ACHN (cell line): Measurements from ENCODE around the gene FILIP1L.

Source experiments
- DNase-seq: peaks from one replicate; pipeline ENCODE4 v3.0.0-alpha.2; 2015
- in situ Hi-C: cut with HindIII; loops from 2 replicates; pipeline ENCODE4 v1.10.0; 2017; ENCODE audit warnings: low sequenced_read_pairs, low pct_ligation_motif_present, low pct_unique_long_range_greater_than_20kb

The FILIP1L gene

GRCh38 chr3:99925584-99926230 lies 188.6 kb downstream of the FILIP1L start:
- peak; percentile 32 for DNase-seq
- in situ Hi-C loops, result no loop called here

GRCh38 chr3:99923873-99924272 lies 190.4 kb downstream of the FILIP1L start:
- no peak for DNase-seq
- in situ Hi-C loops, result no loop called here

GRCh38 chr3:99921986-99922385 lies 192.3 kb downstream of the FILIP1L start:
- no peak for DNase-seq
- in situ Hi-C loops, result no loop called here

GRCh38 chr3:99921377-99921695 lies 193.0 kb downstream of the FILIP1L start:
- DNase-seq, result no peak
- in situ Hi-C loops, result no loop called here

DNA sequence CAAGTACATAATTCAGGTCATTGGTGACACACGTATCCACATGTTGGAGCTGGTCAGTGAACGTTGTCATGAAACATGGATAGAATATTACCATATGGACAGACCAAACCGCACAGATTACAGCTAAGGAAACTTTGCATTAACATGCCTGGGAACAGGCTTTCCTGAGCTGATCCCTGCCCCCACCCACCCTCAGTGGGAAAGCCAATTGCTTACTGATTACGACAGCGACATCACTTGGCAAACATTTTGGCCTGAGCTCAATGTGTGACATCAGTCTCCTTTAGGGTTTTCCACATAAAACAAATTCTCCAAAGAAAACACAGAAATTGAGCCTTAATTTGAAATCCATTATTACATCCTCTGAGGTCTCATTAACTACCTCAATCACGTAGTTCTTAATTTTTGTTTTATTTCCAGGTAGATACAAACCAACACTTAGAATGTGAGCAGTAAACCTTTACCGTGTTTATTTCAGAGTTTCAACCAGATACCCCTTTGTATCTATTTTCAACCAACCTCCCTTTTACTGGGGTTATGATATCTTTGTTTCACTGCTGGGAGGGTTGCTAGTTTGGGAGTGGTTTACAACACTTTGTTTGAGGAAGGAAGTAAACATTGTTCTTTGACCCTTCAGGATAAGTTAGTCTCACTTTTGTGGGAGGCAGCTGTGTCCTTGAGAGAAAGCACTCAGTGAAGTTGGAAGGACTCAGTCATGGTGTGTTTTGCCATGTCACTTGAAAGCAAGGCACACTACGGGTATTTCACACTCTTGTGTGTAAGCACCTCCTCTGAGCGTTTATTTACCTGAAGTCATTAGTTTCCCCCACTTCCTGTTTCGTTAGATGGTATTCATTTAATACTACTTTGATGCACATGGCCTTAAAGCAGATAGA lies 193.6 kb downstream of the FILIP1L start:
- in situ Hi-C loops, result no loop called here
- peak; percentile 47 for DNase-seq

DNA sequence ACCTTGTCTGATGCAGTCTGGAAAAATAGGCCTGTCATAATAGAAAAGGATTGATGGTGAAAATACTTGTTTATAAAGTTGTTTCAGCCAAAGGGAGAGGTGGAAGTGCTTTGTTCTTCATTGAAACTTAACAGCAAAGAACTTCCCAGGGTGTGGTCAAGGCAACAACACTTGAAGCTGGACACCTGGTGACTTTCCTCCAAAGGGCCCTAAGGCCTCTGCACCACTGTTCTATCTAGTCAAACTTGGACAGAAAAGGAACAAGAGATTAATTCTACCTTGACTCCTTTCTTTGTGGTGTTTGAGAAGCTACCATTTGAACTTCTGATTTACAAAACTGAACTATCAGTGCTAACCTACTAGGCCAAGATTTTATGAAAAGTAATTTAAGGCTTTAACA lies 194.6 kb downstream of the FILIP1L start:
- in situ Hi-C loops, result no loop called here

GRCh38 chr3:99918715-99919114 lies 195.6 kb downstream of the FILIP1L start:
- in situ Hi-C loops, result no loop called here
- no peak for DNase-seq

More for the DNA sequence above, 194.6 kb downstream of the FILIP1L start:
- no peak for DNase-seq

DNA sequence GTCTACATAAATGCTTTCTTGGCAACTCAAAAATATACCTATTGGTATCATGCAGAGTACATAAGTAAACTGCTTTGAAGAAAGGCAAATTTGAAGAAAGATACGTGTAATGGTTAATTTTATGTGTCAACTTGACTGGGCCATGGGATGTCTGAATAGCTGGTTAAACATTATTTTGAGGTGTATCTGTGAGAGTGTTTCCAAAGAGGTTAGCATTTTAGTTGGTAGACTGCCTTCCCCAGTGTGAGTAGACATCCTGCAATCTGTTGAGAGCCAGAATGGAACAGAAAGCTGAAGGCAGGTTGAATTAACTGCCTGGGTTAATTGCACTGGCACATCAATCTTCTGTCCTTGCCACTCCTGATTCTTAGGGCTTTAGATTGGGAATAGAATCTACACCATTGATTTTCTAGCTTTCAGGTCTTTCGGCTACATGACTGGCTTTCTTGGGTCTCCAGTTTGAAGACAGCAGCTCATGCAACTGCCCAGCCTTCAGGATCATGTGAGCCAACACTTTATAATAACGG lies 198.3 kb downstream of the FILIP1L start:
- in situ Hi-C loops, result no loop called here
- no peak for DNase-seq

DNA sequence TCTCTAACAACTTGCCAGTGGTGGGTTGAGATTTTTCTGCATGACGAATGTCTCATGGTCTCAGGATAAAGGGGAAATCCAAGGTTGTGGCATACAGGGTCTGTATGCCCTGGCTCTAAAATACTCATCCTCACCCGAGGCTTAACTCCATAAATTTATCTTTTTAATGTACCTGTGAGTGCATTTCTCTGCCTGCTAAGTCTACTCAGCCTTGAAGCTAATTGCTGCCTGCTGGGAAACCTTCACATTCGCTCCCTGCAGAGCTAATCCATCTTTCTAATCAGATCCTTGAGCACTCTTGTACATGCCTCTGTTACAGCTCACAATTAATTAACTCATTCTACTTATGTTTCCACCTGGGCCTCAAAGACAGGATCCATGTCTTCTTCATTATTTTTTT lies 202.9 kb downstream of the FILIP1L start:
- in situ Hi-C loops, result no loop called here
- DNase-seq, result no peak

DNA sequence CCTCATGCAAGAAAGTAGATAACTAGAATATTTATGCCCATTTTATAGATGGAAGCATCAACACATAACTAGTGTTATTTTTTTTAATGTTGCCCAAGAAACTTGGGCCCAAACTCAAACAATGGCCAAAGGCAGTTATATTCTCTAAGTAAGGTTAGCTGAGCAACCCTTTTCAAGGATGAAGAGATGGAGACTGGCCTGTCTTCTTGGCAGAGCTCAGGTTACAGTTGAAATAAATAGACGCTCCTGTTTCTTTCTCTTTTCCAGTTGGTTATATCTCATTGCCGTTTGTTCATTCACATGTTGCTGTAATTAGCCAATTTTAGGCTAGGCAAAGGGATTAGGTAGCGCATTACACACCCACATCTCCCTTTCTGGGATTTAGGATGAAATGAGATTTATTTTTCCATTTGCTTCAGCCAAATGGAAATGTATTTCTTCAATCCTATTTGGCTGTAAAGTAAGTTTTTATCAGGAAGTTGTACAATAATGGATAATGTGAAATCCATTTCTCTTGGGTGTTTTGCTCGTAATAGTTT lies 203.5 kb downstream of the FILIP1L start:
- DNase-seq, result no peak
- in situ Hi-C loops, result no loop called here

- no peak for DNase-seq
- in situ Hi-C loops, result no loop called here
Measured at GRCh38 chr3:99909714-99910495, 204.4 kb downstream of the FILIP1L start.

- no peak for DNase-seq
- in situ Hi-C loops, result no loop called here
Measured at GRCh38 chr3:99907959-99908544, 206.2 kb downstream of the FILIP1L start.

- DNase-seq, result no peak
- in situ Hi-C loops, result no loop called here
Measured at GRCh38 chr3:99903869-99904268, 210.4 kb downstream of the FILIP1L start.

DNA sequence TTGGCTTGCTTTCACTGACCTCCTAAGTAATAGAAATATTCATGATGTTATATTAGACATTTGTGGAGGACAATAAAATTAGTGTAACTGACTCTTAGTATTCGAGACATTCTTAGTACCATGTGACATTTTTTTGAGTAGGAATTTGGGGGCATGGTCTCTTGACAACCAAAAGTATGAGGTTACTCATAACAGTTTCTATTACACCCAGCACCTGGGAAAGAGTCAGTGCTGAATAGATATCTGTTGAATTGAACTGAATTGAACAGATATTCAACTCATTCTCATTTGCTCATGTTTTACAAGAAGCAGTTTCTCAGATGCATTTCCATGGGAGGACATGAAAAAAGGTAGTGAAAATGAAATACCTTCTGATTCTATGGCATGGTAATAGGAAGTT lies 212.2 kb downstream of the FILIP1L start:
- in situ Hi-C loops, result no loop called here
- DNase-seq, result no peak

DNA sequence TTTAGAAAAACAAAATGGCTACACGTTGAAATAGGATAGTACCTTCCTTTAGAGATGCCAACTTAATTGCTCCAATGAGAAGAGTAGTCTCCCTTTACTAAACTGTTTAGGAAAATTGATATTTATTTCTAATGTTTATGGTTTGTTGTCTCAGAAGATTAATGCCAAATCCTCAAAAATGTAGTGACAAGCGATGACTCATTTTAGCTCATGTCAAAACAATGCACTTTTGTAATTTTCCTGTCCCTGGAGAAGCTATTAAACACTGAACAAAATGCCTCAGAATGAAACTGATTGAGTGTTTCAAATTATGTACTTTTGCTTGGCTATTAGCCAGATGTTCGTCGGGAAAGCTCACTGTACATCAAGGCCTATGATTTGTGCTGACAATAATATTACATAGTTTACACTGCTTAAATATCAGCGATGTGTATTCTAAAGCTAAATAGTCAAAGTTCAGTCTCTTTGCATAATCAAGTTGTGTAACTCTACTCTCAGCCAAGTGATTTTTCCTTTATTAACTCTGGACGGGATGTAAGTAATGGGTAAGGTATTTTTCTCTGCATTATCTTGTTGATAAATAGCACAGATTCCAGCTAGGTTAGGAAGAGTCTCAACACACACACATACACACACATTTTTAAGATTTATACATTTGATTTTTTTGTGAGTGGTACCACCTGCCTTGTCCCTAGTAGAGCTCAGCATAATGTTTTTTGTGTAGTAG lies 212.9 kb downstream of the FILIP1L start:
- in situ Hi-C loops, result no loop called here

GRCh38 chr3:99900248-99900647 lies 214.1 kb downstream of the FILIP1L start:
- DNase-seq, result no peak
- in situ Hi-C loops, result no loop called here

More for the DNA sequence above, 212.9 kb downstream of the FILIP1L start:
- no peak for DNase-seq

- DNase-seq, result no peak
- in situ Hi-C loops, result no loop called here
Measured at GRCh38 chr3:99899603-99900002, 214.7 kb downstream of the FILIP1L start.

GRCh38 chr3:99896482-99896881 lies 217.8 kb downstream of the FILIP1L start:
- no peak for DNase-seq

More at GRCh38 chr3:99896482-99896881, 217.8 kb downstream of the FILIP1L start:
- in situ Hi-C loops, result no loop called here
